HG03095 (cell line): ENCODE results near the gene ZNF532.
"Not testable (repeated sequence)": the region's sequence is repeated elsewhere in the genome, so short reads cannot be mapped to it uniquely, and the experiment has no call there.

Experiments
- ATAC-seq: cut with Tn5 transposase; IDR thresholded peaks from one replicate; pipeline ENCODE4 v1.9.1; 2021; ENCODE audit warnings: moderate library complexity; ENCODE audit not compliant: unreplicated experiment

Gene ZNF532

GRCh38 chr18:58901143-58901542, 36.5 kb downstream of the ZNF532 start:
- ATAC-seq, result no peak

- ATAC-seq, result no peak
Measured at GRCh38 chr18:58901783-58902182, 37.1 kb downstream of the ZNF532 start.

DNA sequence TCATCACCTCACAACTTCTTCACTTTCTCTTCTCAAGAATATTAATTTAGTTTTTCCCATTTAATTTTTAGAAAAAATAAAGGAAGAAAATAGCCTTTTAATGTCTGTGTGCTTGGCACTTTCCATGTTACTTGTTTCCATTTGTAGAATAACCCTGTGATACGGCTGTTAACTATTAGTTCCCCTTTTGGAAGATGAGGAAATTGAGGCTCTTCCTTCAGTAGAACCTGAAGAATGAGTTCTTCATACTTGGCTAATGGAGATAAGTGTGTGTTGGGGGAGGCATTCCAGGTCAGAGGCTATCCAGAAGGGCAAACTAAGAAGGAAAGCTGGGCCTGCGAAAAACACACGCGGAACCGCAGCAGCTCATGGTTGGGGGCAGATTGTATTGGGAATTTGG, 38.3 kb downstream of the ZNF532 start:
- ATAC-seq, result no peak

DNA sequence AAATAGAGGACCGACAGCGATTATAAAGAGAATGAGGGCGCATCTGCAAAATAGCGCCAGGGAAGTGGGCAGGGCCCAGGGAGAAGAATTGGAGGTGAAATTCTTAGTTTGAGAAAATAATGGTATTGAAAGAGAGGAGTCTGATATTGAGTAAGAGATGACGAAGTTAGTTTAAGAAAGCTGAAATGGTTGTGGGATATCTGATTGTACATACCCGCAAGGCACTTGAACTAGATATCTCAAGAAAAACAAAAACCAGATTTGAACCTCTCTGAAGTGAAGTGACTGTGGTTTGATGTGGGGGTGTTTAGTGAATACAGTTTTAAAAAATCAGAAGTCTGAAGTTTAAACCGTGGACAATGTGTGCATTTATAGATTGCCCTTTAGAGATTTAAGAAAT, 38.9 kb downstream of the ZNF532 start:
- ATAC-seq, result no peak

GRCh38 chr18:58905777-58906428, 41.2 kb downstream of the ZNF532 start:
- no peak for ATAC-seq

GRCh38 chr18:58908006-58908405, 43.3 kb downstream of the ZNF532 start:
- ATAC-seq, result no peak

GRCh38 chr18:58909521-58909920, 44.8 kb downstream of the ZNF532 start:
- ATAC-seq, result no peak

DNA sequence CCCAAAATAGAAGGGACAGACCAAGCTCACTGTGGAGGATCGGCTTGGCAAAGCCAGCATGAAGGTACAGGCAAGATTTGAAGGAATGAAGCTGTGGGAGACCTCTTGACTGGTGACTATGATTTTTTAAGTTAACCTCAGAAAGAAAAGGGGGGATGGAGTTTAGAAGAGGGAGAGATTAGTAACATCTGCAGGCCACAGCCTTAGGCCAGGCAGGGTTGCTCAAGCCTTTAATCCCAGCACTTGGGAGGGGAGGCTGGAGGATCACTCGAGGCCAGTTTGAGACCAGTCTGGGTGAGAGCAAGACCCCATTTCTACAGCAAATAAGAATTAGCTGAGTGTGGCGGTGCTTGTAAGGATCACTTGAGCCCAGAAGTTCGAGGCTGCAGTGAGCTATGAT, 46.6 kb downstream of the ZNF532 start:
- no peak for ATAC-seq

GRCh38 chr18:58911766-58912165, 47.1 kb downstream of the ZNF532 start:
- no peak for ATAC-seq

DNA sequence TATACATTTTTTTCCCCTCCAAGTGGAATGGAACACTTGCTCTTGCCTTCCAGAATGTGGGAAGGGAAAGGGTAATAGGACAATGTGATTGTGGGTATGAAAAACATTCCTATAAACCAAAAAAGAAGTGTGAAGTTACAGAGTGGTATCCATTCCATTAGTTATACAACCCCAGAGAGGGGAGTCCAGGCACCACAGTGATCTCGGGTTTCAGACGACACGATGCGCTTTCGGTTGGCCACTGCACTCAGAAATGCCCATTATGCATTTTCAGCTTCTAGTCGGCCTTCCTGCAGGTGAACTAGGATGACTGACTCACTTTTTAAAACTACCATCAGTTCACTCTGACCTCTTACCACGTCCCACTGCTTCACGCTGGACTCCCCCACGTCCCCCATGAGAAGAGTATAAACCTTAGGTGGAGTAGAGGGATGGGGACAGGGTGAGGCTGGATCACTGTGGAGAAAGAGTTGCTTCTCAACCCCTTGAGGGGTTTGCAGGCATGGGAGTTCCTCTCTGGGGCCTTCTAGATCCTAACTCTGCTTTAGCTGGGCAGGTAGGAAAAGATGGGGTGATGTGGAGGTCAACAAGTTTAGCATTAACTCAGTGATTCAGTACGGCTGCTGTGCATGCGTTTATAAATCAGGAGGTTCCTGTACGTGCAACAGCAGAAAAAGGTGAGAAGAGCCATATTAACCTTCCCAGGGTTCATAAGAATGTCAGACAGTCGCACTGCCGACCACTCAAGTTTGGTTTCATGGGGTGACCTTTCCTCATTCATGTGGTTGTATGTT, 50.5 kb downstream of the ZNF532 start:
- ATAC-seq, result no peak

DNA sequence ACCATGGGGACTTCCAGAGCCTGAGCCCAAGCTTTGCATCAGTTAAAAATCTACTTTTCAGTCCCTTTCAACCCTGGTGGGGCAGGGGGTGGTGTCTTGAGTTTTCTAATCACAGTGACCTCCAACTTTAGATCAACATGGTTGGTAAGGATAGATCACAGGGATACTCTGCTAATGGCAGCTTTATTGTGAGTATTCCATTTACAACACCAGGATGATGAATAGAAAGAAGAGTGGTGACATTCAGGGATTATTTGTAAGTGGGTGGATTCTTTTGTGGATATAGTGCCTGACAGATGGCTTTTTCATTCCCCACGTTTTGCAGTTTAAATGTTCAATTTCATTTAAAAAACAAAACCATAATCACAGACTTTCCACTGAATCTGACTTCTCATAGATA, 51.3 kb downstream of the ZNF532 start:
- ATAC-seq, result no peak

GRCh38 chr18:58919934-58920333, 55.3 kb downstream of the ZNF532 start:
- ATAC-seq, result not testable (repeated sequence)

DNA sequence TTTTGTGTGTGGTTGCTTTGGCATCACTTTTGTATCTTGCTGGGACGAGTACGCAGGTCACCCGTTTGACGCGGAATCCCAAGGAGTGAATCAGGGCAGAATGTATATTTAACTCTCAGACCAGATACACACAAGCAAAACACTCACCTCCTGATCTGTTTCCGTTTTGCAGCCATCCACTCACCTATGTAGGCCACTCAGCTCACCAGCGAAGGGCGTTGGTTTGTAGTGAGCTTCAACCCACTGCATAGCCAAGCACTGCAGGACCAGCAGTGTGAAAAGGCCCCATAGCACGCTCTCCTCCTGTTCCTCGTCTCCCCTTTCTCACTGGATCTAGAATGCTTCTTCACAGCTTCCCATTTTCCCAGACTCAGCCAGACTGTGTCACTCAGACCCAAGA, 58.3 kb downstream of the ZNF532 start:
- no peak for ATAC-seq

GRCh38 chr18:58924473-58924872, 59.8 kb downstream of the ZNF532 start:
- ATAC-seq, result no peak

DNA sequence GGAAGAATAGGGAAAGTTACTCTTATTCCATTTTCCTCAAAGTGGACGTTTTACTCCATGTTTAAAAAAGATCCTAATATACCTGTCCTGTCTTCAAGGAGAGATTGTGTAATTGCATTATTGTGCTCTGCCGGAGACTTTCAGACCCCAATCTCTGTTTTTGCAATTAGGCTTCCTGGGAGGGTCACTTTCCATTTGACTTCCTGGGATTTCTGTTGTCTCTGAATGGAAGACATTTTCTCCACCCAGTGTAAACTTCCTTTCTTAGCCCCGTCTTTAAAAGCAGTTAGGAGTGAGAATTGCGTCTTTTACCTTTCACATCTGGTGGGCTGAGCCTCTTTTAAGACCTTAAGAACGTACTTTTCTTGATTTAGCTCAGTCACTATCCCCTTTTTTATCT, 63.0 kb downstream of the ZNF532 start:
- ATAC-seq, result no peak

- no peak for ATAC-seq
Measured at GRCh38 chr18:58928386-58928785, 63.7 kb downstream of the ZNF532 start.

- ATAC-seq, result no peak
Measured at GRCh38 chr18:58929206-58929605, 64.5 kb downstream of the ZNF532 start.

- ATAC-seq, result no peak
Measured at GRCh38 chr18:58934356-58934755, 69.7 kb downstream of the ZNF532 start.

DNA sequence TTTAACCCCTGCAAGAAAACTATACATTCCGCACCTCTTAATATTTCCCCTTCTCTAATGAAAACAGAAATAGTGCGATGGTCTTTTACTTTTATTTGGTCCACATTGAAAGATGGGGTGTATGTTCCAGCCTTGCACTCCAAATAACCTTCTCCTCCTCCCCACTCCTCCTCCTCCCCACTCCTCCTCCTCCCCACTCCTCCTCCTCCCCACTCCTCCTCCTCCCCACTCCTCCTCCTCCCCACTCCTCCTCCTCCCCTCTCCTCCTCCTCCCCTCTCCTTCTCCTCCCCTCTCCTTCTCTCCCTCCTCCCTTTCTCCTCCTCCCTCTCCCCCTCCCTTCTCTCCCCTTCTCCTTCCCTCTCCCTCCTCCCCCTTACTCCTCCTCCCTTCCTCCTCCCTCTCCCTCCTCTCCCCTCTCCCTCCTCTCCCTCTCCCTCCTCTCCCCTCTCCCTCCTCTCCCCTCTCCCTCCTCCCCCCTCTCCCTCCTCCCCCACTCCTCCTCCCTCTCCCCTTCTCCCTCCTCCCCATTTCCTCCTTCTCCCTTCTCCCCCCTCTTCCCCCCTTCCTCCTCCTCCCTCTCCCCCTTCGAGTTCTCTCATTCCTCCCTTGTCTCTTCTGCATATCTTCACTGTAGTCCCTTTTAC, 70.4 kb downstream of the ZNF532 start:
- ATAC-seq, result no peak

GRCh38 chr18:58937071-58937886, 72.6 kb downstream of the ZNF532 start:
- no peak for ATAC-seq

GRCh38 chr18:58937887-58938267, 73.2 kb downstream of the ZNF532 start:
- ATAC-seq, result no peak
